DOHH2 (cell line): ENCODE measurements around the gene CAPN3.
A peak's percentile ranks its signal among the peaks of the same experiment; 100 is the strongest.

ENCODE experiments used
- H3F3A ChIP-seq: fragments of 200-600 bp; sonication (generic), shearing (Covaris generic); 2 replicates; pipeline ENCODE4 v1.6.0; 2016; ENCODE audit warnings: antibody characterized with exemption, mild to moderate bottlenecking; ENCODE audit not compliant: control insufficient read depth, insufficient read depth
- H3K27ac ChIP-seq: fragments of 200-600 bp; sonication (generic); 2 replicates; pipeline ENCODE4 v1.5.1; 2014; ENCODE audit warnings: low read depth, mild to moderate bottlenecking, low read length, moderate library complexity
- H3K27me3 ChIP-seq: fragments of 200-600 bp; sonication (generic); 2 replicates; pipeline ENCODE4 v1.6.1; 2014; ENCODE audit warnings: mild to moderate bottlenecking, low read length, mixed read lengths; ENCODE audit not compliant: control insufficient read depth
- H3K36me3 ChIP-seq: fragments of 200-600 bp; sonication (generic); 2 replicates; pipeline ENCODE4 v1.6.1; 2014; ENCODE audit warnings: mild to moderate bottlenecking, low read length, moderate library complexity, mixed read lengths; ENCODE audit not compliant: control insufficient read depth
- H3K4me1 ChIP-seq: fragments of 200-600 bp; sonication (generic); 2 replicates; pipeline ENCODE4 v1.6.1; 2014; ENCODE audit warnings: mild to moderate bottlenecking, low read length, mixed read lengths; ENCODE audit not compliant: control insufficient read depth
- H3K4me2 ChIP-seq: fragments of 200-600 bp; sonication (generic); 2 replicates; pipeline ENCODE4 v1.6.0; 2014; ENCODE audit warnings: mild to moderate bottlenecking, low read length, moderate library complexity
- H3K4me3 ChIP-seq: fragments of 200-600 bp; sonication (generic); 2 replicates; pipeline ENCODE4 v1.5.1; 2014; ENCODE audit warnings: mild to moderate bottlenecking, low read length, mixed read lengths
- H3K79me2 ChIP-seq: fragments of 200-600 bp; sonication (generic); 2 replicates; pipeline ENCODE4 v1.6.1; 2014; ENCODE audit warnings: mild to moderate bottlenecking, low read length, mixed read lengths; ENCODE audit not compliant: control insufficient read depth
- H3K9me2 ChIP-seq: fragments of 200-600 bp; sonication (generic); replicated peaks from 2 replicates; pipeline ENCODE4 v1.6.1; 2014; ENCODE audit warnings: mild to moderate bottlenecking, low read length, mixed read lengths; ENCODE audit not compliant: control insufficient read depth
- H3K9me3 ChIP-seq: fragments of 200-600 bp; sonication (generic); 2 replicates; pipeline ENCODE4 v1.6.1; 2014; ENCODE audit warnings: antibody characterized with exemption, low read length, mixed read lengths; ENCODE audit not compliant: control insufficient read depth, insufficient read depth
- H4K20me1 ChIP-seq: fragments of 200-600 bp; sonication (generic); 2 replicates; pipeline ENCODE4 v1.6.0; 2014; ENCODE audit warnings: low read depth, mild to moderate bottlenecking, antibody characterized with exemption, low read length, moderate library complexity; ENCODE audit not compliant: control insufficient read depth, insufficient read depth
- CTCF ChIP-seq: fragments of 200-600 bp; sonication (generic); IDR thresholded peaks from one replicate; pipeline ENCODE4 v1.5.1; 2014; ENCODE audit warnings: antibody characterized with exemption, mild to moderate bottlenecking, low read depth, low read length; ENCODE audit not compliant: poor library complexity, severe bottlenecking
- EZH2phosphoT487 ChIP-seq: fragments of 200-600 bp; sonication (generic); IDR thresholded peaks from 2 replicates; pipeline ENCODE4 v1.6.1; 2017; ENCODE audit warnings: borderline replicate concordance, mild to moderate bottlenecking, antibody characterized with exemption, low read length, moderate library complexity, mixed read lengths

Gene CAPN3

DNA sequence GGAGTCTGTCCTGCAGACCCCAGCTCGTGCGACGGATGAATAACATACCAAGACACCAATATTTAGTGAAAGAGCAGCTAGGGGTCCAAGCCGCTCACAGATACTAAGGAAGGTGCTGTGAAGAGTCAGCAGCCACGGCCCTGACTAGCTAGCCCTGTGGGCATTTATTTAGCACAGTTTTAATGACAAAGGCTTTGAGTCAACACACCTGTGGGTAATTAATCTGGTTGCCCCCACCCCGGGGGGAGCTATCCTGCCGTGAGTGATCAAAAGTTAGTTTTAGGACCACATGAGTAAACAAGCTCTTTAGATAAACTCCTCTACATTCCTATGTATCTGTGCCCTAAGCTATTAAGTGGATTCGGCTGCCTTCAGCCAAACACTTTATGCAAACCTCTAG, 18.7 kb downstream of the CAPN3 start:
- Histone ChIP-seq H3K9me3 (peaks cover 9% of the 10 kb centered on the region; the same call in 1 of the 2 replicates), H3K9me2 (no peaks in the 10 kb centered on the region), H3K36me3 (no peaks in the 10 kb centered on the region), H3K79me2 (no peaks in the 10 kb centered on the region), H3K4me2 (no peak overlapping the region), H3K27ac (no peak overlapping the region), H3K4me3 (no peak overlapping the region), H3K4me1 (no peaks in the 10 kb centered on the region), H3K27me3 (no peaks in the 10 kb centered on the region), H4K20me1 (no peaks in the 10 kb centered on the region), H3F3A (no peaks in the 10 kb centered on the region)
- TF ChIP-seq CTCF (no peak), EZH2phosphoT487 (no peak)

GRCh38 chr15:42384597-42384996, 25.3 kb downstream of the CAPN3 start:
- Histone ChIP-seq H3K4me3 (no peak overlapping the region), H4K20me1 (no peaks in the 10 kb centered on the region)
- no peak for TF ChIP-seq EZH2phosphoT487
- no peak for TF ChIP-seq CTCF

GRCh38 chr15:42385206-42385979, 26.1 kb downstream of the CAPN3 start:
- Histone ChIP-seq H4K20me1 (no peaks in the 10 kb centered on the region), H3K9me3 (no peaks in the 10 kb centered on the region), H3K27ac (no peak overlapping the region), H3K79me2 (no peaks in the 10 kb centered on the region), H3K27me3 (no peaks in the 10 kb centered on the region), H3F3A (no peaks in the 10 kb centered on the region), H3K36me3 (no peaks in the 10 kb centered on the region), H3K4me1 (peaks cover 27% of the 10 kb centered on the region), H3K4me3 (peak overlapping the region; percentile 28; the same call in 1 of the 2 replicates), H3K9me2 (no peaks in the 10 kb centered on the region), H3K4me2 (peak overlapping the region; percentile 50)
- no peak for TF ChIP-seq EZH2phosphoT487
- peak; percentile 93 for TF ChIP-seq CTCF

More at GRCh38 chr15:42384597-42384996, 25.3 kb downstream of the CAPN3 start:
- no peak overlapping the region for H3K27ac ChIP-seq
- H3F3A ChIP-seq: no peaks in the 10 kb centered on the region
- H3K4me2 ChIP-seq: no peak overlapping the region
- H3K79me2 ChIP-seq: no peaks in the 10 kb centered on the region
- H3K9me3 ChIP-seq: no peaks in the 10 kb centered on the region
- H3K9me2 ChIP-seq: no peaks in the 10 kb centered on the region
- peaks cover 27% of the 10 kb centered on the region for H3K4me1 ChIP-seq
- no peaks in the 10 kb centered on the region for H3K27me3 ChIP-seq
- H3K36me3 ChIP-seq: no peaks in the 10 kb centered on the region
